ENCODE measurements around the gene AGBL3. TPM values are rescaled to one million over a fixed set of nuclear protein-coding genes. Genes with fewer than 3 reads are reported as not detected.

Gene AGBL3
- total RNA-seq, 4 donors from 2014 or later, result 0.66 to 3.3 (median 1.7) TPM

DNA sequence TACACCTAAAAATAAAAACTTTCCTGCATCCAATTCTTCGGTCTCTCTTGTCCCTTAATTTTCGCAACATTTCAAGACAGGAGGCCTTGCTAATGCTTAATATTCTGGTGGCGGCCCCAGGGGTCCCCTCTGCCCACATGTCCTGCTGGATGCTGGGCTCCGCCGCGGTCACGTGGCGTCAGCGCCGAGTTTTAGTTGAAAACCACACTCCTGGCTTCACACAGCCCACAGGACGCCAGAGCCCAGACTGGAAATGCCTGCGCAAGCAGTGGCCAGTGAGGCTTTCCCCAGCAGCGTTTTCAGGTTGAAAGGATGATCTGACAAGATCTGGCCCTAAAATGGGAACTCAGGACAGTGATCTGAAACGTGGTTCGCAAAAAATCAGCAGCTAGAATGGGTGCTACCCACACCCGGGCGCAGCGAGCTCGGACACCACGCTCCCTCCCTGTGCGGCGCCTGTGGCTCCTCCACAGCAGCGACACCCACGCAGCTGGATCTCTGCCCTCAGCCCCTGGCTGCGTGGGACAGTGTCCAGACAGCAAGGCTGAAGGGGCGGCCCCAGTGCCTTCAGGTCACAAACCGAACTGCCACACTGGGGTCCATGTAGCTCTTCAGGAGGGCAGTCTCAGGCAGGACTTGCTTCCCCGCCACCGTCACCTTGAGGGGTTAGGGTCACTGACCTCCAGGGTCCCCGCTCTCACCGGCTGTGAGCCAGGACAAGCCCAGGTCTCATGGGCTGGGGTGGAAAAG is 195.8 kb downstream of the AGBL3 start:
- Histone ChIP-seq H3K27ac (replicated peaks in 1 of 4) (no peak overlapping the region), H3K4me1 (no peaks in the 10 kb centered on the region), H3K27me3 (no peaks in the 10 kb centered on the region), H3K4me3 (no peak overlapping the region), H3K36me3 (peaks cover 32 to 80% (median 62%) of the 10 kb centered on the region in 4 donors), H3K9me3 (peaks cover 0 to 33% (median 18%) of the 10 kb centered on the region in 4 donors)
- WGBS, result 95% methylated on average over 23 of the region's 31 CpGs
- TF ChIP-seq EP300 (IDR thresholded peaks at IDR 0.05), result no peak
- TF ChIP-seq, protein P1, sequence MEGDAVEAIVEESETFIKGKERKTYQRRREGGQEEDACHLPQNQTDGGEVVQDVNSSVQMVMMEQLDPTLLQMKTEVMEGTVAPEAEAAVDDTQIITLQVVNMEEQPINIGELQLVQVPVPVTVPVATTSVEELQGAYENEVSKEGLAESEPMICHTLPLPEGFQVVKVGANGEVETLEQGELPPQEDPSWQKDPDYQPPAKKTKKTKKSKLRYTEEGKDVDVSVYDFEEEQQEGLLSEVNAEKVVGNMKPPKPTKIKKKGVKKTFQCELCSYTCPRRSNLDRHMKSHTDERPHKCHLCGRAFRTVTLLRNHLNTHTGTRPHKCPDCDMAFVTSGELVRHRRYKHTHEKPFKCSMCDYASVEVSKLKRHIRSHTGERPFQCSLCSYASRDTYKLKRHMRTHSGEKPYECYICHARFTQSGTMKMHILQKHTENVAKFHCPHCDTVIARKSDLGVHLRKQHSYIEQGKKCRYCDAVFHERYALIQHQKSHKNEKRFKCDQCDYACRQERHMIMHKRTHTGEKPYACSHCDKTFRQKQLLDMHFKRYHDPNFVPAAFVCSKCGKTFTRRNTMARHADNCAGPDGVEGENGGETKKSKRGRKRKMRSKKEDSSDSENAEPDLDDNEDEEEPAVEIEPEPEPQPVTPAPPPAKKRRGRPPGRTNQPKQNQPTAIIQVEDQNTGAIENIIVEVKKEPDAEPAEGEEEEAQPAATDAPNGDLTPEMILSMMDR (IDR thresholded peaks at IDR 0.05), result no peak
- TF ChIP-seq POLR2AphosphoS5 (IDR thresholded peaks at IDR 0.05), result no peak
- TF ChIP-seq POLR2A (IDR thresholded peaks at IDR 0.05; ENCODE audit: low read depth), result no peak
- intact Hi-C loops (cut with DNase I), result no loop called here
- DNase-seq (ENCODE audit: extremely low spot score), result no peak

DNA sequence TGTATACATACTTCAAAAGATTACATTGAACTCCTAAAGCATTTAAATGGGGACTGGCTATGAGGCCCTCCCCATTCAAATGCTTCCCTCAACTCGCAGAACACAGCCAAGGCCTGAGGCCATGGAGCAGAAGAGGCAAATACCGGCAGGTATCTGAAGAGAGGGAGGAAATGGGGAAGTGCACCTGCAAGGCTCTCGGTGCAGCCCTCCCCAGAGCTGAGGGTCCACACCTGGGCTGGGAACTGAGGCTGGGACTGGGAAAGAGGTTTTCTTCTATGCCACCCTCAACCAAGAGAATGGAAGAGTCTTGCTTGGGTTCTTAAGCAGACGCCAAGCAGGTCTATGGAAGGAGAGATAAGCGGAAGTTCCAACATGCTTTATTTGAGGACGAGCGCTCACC is 197.2 kb downstream of the AGBL3 start:
- Histone ChIP-seq H3K27me3 (no peaks in the 10 kb centered on the region), H3K36me3 (peaks cover 42 to 86% (median 75%) of the 10 kb centered on the region in 4 donors), H3K4me3 (no peak overlapping the region), H3K27ac (replicated peaks in 1 of 4) (no peak overlapping the region), H3K9me3 (peaks cover 0 to 33% (median 18%) of the 10 kb centered on the region in 4 donors), H3K4me1 (no peaks in the 10 kb centered on the region)
- WGBS, result 95% methylated on average over 7 of the region's 7 CpGs
- intact Hi-C loops (cut with DNase I), result no loop called here
- DNase-seq (ENCODE audit: extremely low spot score), result no peak
- TF ChIP-seq, protein P1 (IDR thresholded peaks at IDR 0.05), result no peak
- no peak for TF ChIP-seq POLR2AphosphoS5 (IDR thresholded peaks at IDR 0.05)
- no peak for TF ChIP-seq EP300 (IDR thresholded peaks at IDR 0.05)
- TF ChIP-seq POLR2A (IDR thresholded peaks at IDR 0.05; ENCODE audit: low read depth), result no peak

- Histone ChIP-seq H3K27ac (replicated peaks in 1 of 4) (no peak overlapping the region), H3K27me3 (no peaks in the 10 kb centered on the region), H3K9me3 (peaks cover 0 to 33% (median 18%) of the 10 kb centered on the region in 4 donors), H3K36me3 (peaks cover 51 to 95% (median 84%) of the 10 kb centered on the region in 4 donors), H3K4me3 (no peak overlapping the region), H3K4me1 (peaks cover 3 to 6% (median 4%) of the 10 kb centered on the region in 4 donors)
- no peak for DNase-seq (ENCODE audit: extremely low spot score)
- intact Hi-C loops (cut with DNase I), result no loop called here
- no peak for TF ChIP-seq EP300 (IDR thresholded peaks at IDR 0.05)
- TF ChIP-seq, protein P1 (IDR thresholded peaks at IDR 0.05), result no peak
- no peak for TF ChIP-seq POLR2A (IDR thresholded peaks at IDR 0.05; ENCODE audit: low read depth)
- no peak for TF ChIP-seq POLR2AphosphoS5 (IDR thresholded peaks at IDR 0.05)
- 93% methylated on average over 3 of the region's 5 CpGs for WGBS
Measured at GRCh38 chr7:135184254-135184841, 198.0 kb downstream of the AGBL3 start.

Other genes with a start within 250 kb of the AGBL3 start
- gene CALD1, start 206.9 kb upstream of the AGBL3 start, total RNA-seq, result 1,000 to 10,000 TPM; 2,057 to 3,140 (median 2,687) TPM
- 10 to 100 TPM; 13.0 to 21.2 (median 17.1) TPM for gene TMEM140, start 161.6 kb downstream of the AGBL3 start, total RNA-seq
- 10 to 100 TPM; 30.8 to 51.7 (median 40.2) TPM for gene CYREN, start 184.2 kb downstream of the AGBL3 start, total RNA-seq
- 10 to 100 TPM; 13.3 to 27.4 (median 20.4) TPM for gene WDR91, start 225.0 kb downstream of the AGBL3 start, total RNA-seq
- gene STRA8, start 247.3 kb downstream of the AGBL3 start, total RNA-seq, result not detected

All from esophagus muscularis mucosa (tissue), 4 donors.